Esophagus squamous epithelium (tissue), 5 donors: ENCODE data around the gene SCN3B. TPM values are rescaled to one million over a fixed set of nuclear protein-coding genes. Genes with fewer than 3 reads are reported as not detected.

Source experiments
- DNase-seq: peaks from one replicate; lab custom pipeline; 2025; lab: John Stamatoyannopoulos, UW
- H3K27ac ChIP-seq, 4 donors: fragments of 200-600 bp; sonication (generic); one replicate each; pipeline ENCODE4 v1.5.1; 2016 to 2019; ENCODE audit warnings: mild to moderate bottlenecking in 1 of 4
- H3K27me3 ChIP-seq, 4 donors: fragments of 200-600 bp; sonication (generic); 1 replicate in 3 of 4; 2 replicates in 1 of 4; pipeline versions ENCODE4 v1.5.1 to v1.6.0; 2017 to 2021; ENCODE audit warnings: antibody characterized with exemption in 1 of 4
- H3K36me3 ChIP-seq, 3 donors: fragments of 200-600 bp; sonication (generic); one replicate each; pipeline ENCODE4 v1.5.1; 2016 to 2019
- H3K4me1 ChIP-seq, 3 donors: fragments of 200-600 bp; sonication (generic); one replicate each; pipeline ENCODE4 v1.5.1; 2017 to 2019
- H3K4me3 ChIP-seq, 4 donors: fragments of 200-600 bp; sonication (generic); 1 replicate in 3 of 4; 2 replicates in 1 of 4; pipeline ENCODE4 v1.5.1; 2016 to 2019; ENCODE audit warnings: mild to moderate bottlenecking in 2 of 4, moderate library complexity in 1 of 4
- H3K9me3 ChIP-seq, 3 donors: fragments of 200-600 bp; sonication (generic); one replicate each; pipeline ENCODE4 v1.5.1; 2016 to 2019
- CTCF ChIP-seq, 6 experiments: fragments of 450-650 bp in 4 of 6; fragments of 200-600 bp in 2 of 6; sonication (generic) in 2 of 6; IDR thresholded peaks; one replicate each; pipeline ENCODE4 v1.5.1; 2016 to 2019; ENCODE audit warnings: antibody characterized with exemption in 6 of 6, mild to moderate bottlenecking in 4 of 6, moderate library complexity in 4 of 6
- POLR2A ChIP-seq, 4 donors: fragments of 450-650 bp; IDR thresholded peaks; one replicate each; pipeline ENCODE4 v1.6.1; 2017; ENCODE audit warnings: antibody characterized with exemption in 4 of 4, mild to moderate bottlenecking in 4 of 4, moderate library complexity in 3 of 4
- WGBS, 2 donors: methylation state at CpG; one replicate each; pipeline ENCODE4 v1.1.5; 2018; 5-methylcytosine and 5-hydroxymethylcytosine counted together
- intact Hi-C: fragments of 100-400 bp; cut with DNase I; formaldehyde crosslinking; loops from one replicate; pipeline ENCODE4 v1.15.0; 2022
- total RNA-seq, 4 donors: library from RNA; depleted of rRNA; stranded (reverse); fragments of >200 nt; gene quantifications; one replicate each; pipeline ENCODE4 v1.1.0, GENCODE V29; 2016
- donor health status: DM: yes; HTN: yes; CAD: no.

SCN3B gene
- total RNA-seq, 4 donors from 2014 or later, result 0.06 to 3.4 (median 0.83) TPM; not detected in 1

- intact Hi-C loops, result no loop called here
- Histone ChIP-seq H3K9me3 (no peaks in the 10 kb centered on the region), H3K36me3 (no peaks in the 10 kb centered on the region), H3K4me1 (peaks cover 0 to 17% (median 4%) of the 10 kb centered on the region in 3 donors), H3K27ac (no peak overlapping the region), H3K27me3 (no peaks in the 10 kb centered on the region), H3K4me3 (no peak overlapping the region)
- no peak for DNase-seq
- no peak for TF ChIP-seq POLR2A (IDR thresholded peaks at IDR 0.05)
- no peak for TF ChIP-seq CTCF (IDR thresholded peaks at IDR 0.05)
- 87 to 89% methylated on average over 5 of the region's 5 CpGs for WGBS, 2 donors
Measured at GRCh38 chr11:123588864-123589262, 65.6 kb downstream of the SCN3B start.

DNA sequence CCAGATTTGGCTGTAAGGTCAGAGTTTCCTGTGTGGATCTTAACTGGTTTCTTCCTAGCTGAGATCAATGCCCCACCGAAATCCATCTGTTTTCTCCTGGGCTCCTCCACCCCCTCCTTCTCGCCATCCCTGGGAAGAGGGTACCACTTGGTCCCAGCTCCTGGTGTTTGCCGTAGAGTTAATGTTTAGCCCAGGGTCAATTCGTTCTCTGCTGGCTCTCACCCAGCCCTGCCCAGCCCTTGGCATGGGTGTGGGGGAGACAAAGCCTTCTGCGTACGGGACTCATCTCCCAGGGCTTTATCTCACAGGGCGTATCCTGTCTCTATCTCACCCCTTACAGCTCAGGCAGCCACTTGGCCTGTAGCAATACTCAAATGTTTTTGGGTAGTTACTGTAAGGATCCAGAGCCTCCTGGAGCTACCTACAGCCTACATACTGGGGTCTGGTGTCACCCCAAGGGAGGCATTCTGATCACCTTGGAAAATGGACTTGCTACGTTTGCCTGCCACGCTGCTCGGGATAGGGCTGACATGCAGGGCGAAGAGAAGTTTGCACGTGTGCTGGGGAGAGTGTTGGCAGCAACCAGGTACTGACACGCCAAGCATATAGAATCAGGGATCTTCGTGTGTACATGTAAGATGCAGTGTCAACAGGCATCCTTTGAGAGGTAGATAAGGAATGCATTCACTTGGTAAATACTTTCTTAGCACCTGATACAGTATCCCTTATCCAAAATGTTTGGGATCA, 66.1 kb downstream of the SCN3B start:
- H3K36me3 ChIP-seq, result no peaks in the 10 kb centered on the region
- DNase-seq, result no peak
- H3K27ac ChIP-seq, result no peak overlapping the region
- H3K27me3 ChIP-seq, result no peaks in the 10 kb centered on the region
- no peaks in the 10 kb centered on the region for H3K9me3 ChIP-seq
- 73 to 82% methylated on average over 7 to 14 of the region's 14 CpGs for WGBS, 2 donors
- intact Hi-C loops, result no loop called here
- TF ChIP-seq POLR2A (IDR thresholded peaks at IDR 0.05) (no peak), CTCF (IDR thresholded peaks at IDR 0.05) (no peak)
- peaks cover 0 to 17% (median 4%) of the 10 kb centered on the region in 3 donors for H3K4me1 ChIP-seq
- no peak overlapping the region for H3K4me3 ChIP-seq

- 45 to 92% methylated on average over 4 to 5 of the region's 6 CpGs for WGBS, 2 donors
- no peaks in the 10 kb centered on the region for H3K36me3 ChIP-seq
- no peaks in the 10 kb centered on the region for H3K9me3 ChIP-seq
- intact Hi-C loops, result no loop called here
- no peak for TF ChIP-seq POLR2A (IDR thresholded peaks at IDR 0.05)
- no peak overlapping the region for H3K4me3 ChIP-seq
- DNase-seq, result no peak
- peaks cover 0 to under 1% (median 0%) of the 10 kb centered on the region in 4 donors for H3K27me3 ChIP-seq
- H3K4me1 ChIP-seq, result peaks cover 0 to 17% (median 4%) of the 10 kb centered on the region in 3 donors
- no peak overlapping the region for H3K27ac ChIP-seq
Measured at GRCh38 chr11:123587559-123587958, 66.9 kb downstream of the SCN3B start.

GRCh38 chr11:123587044-123587443, 67.4 kb downstream of the SCN3B start:
- WGBS, 2 donors, result 87 to 93% methylated on average over 2 of the region's 2 CpGs
- no peak overlapping the region for H3K27ac ChIP-seq

DNA sequence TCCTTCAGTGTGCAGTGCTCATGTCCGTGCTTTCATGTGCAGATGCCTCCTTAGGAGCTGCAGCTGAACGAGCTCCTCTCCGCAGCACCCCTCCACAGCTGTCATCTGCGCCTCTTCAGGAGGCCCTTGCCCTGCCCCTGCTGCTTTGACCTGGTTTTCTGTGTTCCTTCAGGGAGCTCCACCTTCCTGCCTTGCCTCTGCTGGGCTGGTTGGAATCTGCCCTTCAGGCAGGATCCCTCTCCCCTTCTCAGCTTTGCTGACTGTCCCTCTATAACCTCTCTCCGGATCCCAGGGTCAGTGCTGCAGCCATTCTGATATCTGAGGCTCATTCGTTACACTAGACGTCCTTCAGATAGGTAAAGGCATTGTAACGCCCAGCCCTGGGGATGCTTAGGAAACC, 67.9 kb downstream of the SCN3B start:
- H3K36me3 ChIP-seq, result no peaks in the 10 kb centered on the region
- no peaks in the 10 kb centered on the region for H3K9me3 ChIP-seq
- DNase-seq, result no peak
- H3K4me1 ChIP-seq, result peaks cover 0 to 17% (median 4%) of the 10 kb centered on the region in 3 donors
- H3K27ac ChIP-seq, result no peak overlapping the region
- H3K4me3 ChIP-seq, result no peak overlapping the region
- intact Hi-C loops, result no loop called here
- TF ChIP-seq POLR2A (IDR thresholded peaks at IDR 0.05) (no peak), CTCF (IDR thresholded peaks at IDR 0.05) (no peak)
- peaks cover 0 to 10% (median 0%) of the 10 kb centered on the region in 4 donors for H3K27me3 ChIP-seq
- WGBS, 2 donors, result 77 to 98% methylated on average over 2 to 6 of the region's 8 CpGs

More at GRCh38 chr11:123587044-123587443, 67.4 kb downstream of the SCN3B start:
- no peaks in the 10 kb centered on the region for H3K9me3 ChIP-seq
- H3K4me1 ChIP-seq, result peaks cover 0 to 17% (median 4%) of the 10 kb centered on the region in 3 donors
- no peak for DNase-seq
- no peaks in the 10 kb centered on the region for H3K36me3 ChIP-seq
- no peak overlapping the region for H3K4me3 ChIP-seq
- TF ChIP-seq POLR2A (IDR thresholded peaks at IDR 0.05) (no peak), CTCF (IDR thresholded peaks at IDR 0.05) (no peak)
- peaks cover 0 to 6% (median 0%) of the 10 kb centered on the region in 4 donors for H3K27me3 ChIP-seq
- intact Hi-C loops, result no loop called here
